Subcutaneous adipose tissue (tissue), 4 donors: ENCODE data around the gene DRD2. TPM values are rescaled to one million over a fixed set of nuclear protein-coding genes. Genes with fewer than 3 reads are reported as not detected.

Experiments
- total RNA-seq, 4 donors: library from RNA; depleted of rRNA; stranded (reverse); fragments of >200 nt; gene quantifications; one replicate each; pipeline ENCODE4 v1.1.0, GENCODE V29; 2016
- TF ChIP-seq, protein P1 (sequence below): fragments of 450-650 bp; IDR thresholded peaks from one replicate; pipeline ENCODE4 v1.5.1; 2016; ENCODE audit warnings: low read depth, mild to moderate bottlenecking, control low read depth, antibody characterized with exemption, moderate library complexity

The DRD2 gene
- total RNA-seq, 4 donors from 2014 or later: not detected

DNA sequence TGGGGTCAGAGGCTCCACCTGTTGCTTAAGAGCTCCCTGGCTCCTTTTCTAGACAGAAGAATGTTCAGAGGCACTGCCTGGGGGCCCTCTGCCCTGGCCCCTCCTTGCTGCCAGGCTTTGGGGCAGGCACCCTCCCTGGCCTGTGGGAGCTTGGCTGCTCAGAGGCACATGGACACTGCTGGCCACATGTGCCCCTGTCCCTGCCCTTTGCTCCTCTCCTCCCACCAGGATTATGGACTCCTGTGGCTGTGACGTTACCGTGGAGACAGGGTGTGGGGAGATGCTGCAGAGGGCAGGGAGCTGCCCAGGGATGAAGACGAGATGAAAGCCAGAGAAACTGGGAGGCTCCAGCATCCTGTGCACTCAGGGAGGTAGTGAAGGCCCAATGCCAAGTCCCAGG, 14.7 kb downstream of the DRD2 start:
- TF ChIP-seq, protein P1, sequence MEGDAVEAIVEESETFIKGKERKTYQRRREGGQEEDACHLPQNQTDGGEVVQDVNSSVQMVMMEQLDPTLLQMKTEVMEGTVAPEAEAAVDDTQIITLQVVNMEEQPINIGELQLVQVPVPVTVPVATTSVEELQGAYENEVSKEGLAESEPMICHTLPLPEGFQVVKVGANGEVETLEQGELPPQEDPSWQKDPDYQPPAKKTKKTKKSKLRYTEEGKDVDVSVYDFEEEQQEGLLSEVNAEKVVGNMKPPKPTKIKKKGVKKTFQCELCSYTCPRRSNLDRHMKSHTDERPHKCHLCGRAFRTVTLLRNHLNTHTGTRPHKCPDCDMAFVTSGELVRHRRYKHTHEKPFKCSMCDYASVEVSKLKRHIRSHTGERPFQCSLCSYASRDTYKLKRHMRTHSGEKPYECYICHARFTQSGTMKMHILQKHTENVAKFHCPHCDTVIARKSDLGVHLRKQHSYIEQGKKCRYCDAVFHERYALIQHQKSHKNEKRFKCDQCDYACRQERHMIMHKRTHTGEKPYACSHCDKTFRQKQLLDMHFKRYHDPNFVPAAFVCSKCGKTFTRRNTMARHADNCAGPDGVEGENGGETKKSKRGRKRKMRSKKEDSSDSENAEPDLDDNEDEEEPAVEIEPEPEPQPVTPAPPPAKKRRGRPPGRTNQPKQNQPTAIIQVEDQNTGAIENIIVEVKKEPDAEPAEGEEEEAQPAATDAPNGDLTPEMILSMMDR: no peak

DNA sequence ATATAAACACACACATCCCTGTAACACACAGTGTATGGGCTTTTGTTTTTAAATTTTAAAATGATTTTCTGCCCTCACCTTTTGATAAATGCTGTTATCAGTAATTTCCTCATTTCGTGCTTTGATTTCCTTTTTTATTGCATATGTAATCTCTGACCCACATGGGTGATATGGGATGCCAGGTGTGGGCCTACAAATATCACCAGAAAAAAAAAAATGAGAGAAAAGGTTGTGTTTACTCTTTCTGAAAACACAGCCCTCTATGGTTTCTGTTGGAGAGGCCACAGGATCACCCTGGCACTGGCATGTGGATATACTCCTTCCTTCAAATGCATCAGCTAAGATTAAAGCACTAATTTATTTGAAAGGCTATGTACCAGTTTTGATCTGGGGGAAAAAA, 17.0 kb downstream of the DRD2 start:
- TF ChIP-seq, protein P1: no peak

- TF ChIP-seq, protein P1: no peak
Measured at GRCh38 chr11:113457784-113458183, 17.4 kb downstream of the DRD2 start.

GRCh38 chr11:113454455-113454854, 20.7 kb downstream of the DRD2 start:
- TF ChIP-seq, protein P1: no peak

DNA sequence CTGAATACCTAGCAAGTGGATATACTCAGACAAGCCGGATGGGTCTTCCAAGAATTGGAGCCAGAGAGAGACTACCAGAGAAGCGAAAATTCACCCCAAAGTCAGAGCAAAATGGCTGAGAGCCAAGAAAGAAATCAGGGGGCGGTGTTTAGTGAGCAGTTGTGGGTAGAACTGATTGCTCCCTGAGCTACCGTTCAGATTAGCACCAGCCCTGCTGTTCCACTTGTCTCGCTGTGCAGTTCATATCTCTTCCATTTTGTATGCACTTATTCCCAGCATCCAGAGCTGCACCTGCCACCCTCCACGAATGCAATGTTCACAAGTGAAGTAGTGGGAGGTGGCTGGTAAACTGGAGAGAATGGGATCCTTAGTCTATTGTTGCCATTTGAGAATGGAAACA, 25.5 kb downstream of the DRD2 start:
- TF ChIP-seq, protein P1: no peak

- TF ChIP-seq, protein P1: no peak
Measured at GRCh38 chr11:113448316-113448677, 26.9 kb downstream of the DRD2 start.

- TF ChIP-seq, protein P1: no peak
Measured at GRCh38 chr11:113447621-113448315, 27.4 kb downstream of the DRD2 start.
